GM12878 (cell line): ENCODE measurements around the gene SECTM1. TPM values are rescaled to one million over a fixed set of nuclear protein-coding genes. Genes with fewer than 3 reads are reported as not detected.

Source experiments
- BCL3 ChIP-seq: IDR thresholded peaks from 2 replicates; pipeline ENCODE4 v1.6.1; 2011; ENCODE audit warnings: borderline replicate concordance, low read depth, mild to moderate bottlenecking, moderate library complexity, low read length; ENCODE audit not compliant: insufficient read depth, poor library complexity, severe bottlenecking
- CTCF ChIP-seq, 3 experiments: IDR thresholded peaks in 2 of 3; conservative IDR thresholded peaks in 1 of 3; 2 replicates each; pipeline ENCODE4 v1.5.1; 2011; ENCODE audit warnings: low read depth in 3 of 3, low read length in 3 of 3, mild to moderate bottlenecking in 3 of 3, control low read depth in 2 of 3, moderate library complexity in 2 of 3, inconsistent platforms in 1 of 3, mixed read lengths in 1 of 3; ENCODE audit not compliant: control insufficient read depth in 2 of 3, insufficient read depth in 1 of 3; ENCODE audit errors: extremely low read depth in 1 of 3
- EGR1 ChIP-seq, 2 experiments: IDR thresholded peaks; 1 replicate in 1 of 2; 2 replicates in 1 of 2; pipeline ENCODE4 v1.6.1; 2011 to 2012; ENCODE audit warnings: low read depth in 2 of 2, low read length in 2 of 2, borderline replicate concordance in 1 of 2, mild to moderate bottlenecking in 1 of 2, moderate library complexity in 1 of 2
- ESRRA ChIP-seq: IDR thresholded peaks from 2 replicates; pipeline ENCODE4 v1.6.1; 2012; ENCODE audit warnings: mild to moderate bottlenecking, low read length, improper control_type of control experiment
- FOXK2 ChIP-seq: fragments of 450-650 bp; IDR thresholded peaks from 2 replicates; pipeline ENCODE4 v1.6.1; 2017; ENCODE audit warnings: mild to moderate bottlenecking, moderate library complexity
- MTA3 ChIP-seq: IDR thresholded peaks from 2 replicates; pipeline ENCODE4 v1.6.1; 2012; ENCODE audit warnings: low read length, inconsistent platforms, borderline replicate concordance
- NFXL1 ChIP-seq: fragments of 450-650 bp; IDR thresholded peaks from 2 replicates; pipeline ENCODE4 v1.6.1; 2017; ENCODE audit warnings: antibody characterized with exemption, mild to moderate bottlenecking, borderline replicate concordance
- NR2C1 ChIP-seq: fragments of 450-650 bp; IDR thresholded peaks from 2 replicates; pipeline ENCODE4 v1.6.1; 2017; ENCODE audit warnings: antibody characterized with exemption, mild to moderate bottlenecking, moderate library complexity
- PAX5 ChIP-seq: IDR thresholded peaks from 2 replicates; pipeline ENCODE4 v1.6.1; 2011; ENCODE audit warnings: low read depth, low read length, borderline replicate concordance
- RAD21 ChIP-seq: IDR thresholded peaks from 2 replicates; pipeline ENCODE4 v1.6.1; 2011; ENCODE audit warnings: mild to moderate bottlenecking, low read depth, low read length, moderate library complexity; ENCODE audit not compliant: insufficient read depth
- RCOR1 ChIP-seq: conservative IDR thresholded peaks from 2 replicates; pipeline ENCODE4 v1.6.1; 2012; ENCODE audit warnings: low read depth, low read length, improper control_type of control experiment
- SMAD5 ChIP-seq: IDR thresholded peaks from 2 replicates; pipeline ENCODE4 v1.6.1; 2016; ENCODE audit warnings: antibody characterized with exemption, low read depth
- SP1 ChIP-seq: IDR thresholded peaks from one replicate; pipeline ENCODE4 v1.6.1; 2011; ENCODE audit warnings: low read depth, low read length
- SREBF1 ChIP-seq: IDR thresholded peaks from 2 replicates; pipeline ENCODE4 v1.6.1; 2012; ENCODE audit warnings: mild to moderate bottlenecking, low read length
- TCF3 ChIP-seq: IDR thresholded peaks from 2 replicates; pipeline ENCODE4 v1.6.1; 2012; ENCODE audit warnings: low read depth, mild to moderate bottlenecking, low read length, borderline replicate concordance; ENCODE audit not compliant: insufficient read depth
- polyA plus RNA-seq, 11 experiments: library from polyadenylated mRNA; depleted of rRNA in 4 of 11; unstranded in 6 of 11; stranded (reverse) in 5 of 11; fragments of >200 nt; fragmentation: Nextera tagmentation in 4 of 11; fragmentation: Illumina TruSeq in 1 of 11; extraction: Ambion mirVana in 4 of 11; extraction: Trizol in 1 of 11; gene quantifications; 1 replicate in 1 of 11; 2 replicates in 10 of 11; pipeline versions ENCODE4 v1.2.1 to v1.2.3, GENCODE V29; 2011 to 2016; ENCODE audit warnings: inconsistent platforms in 2 of 11, missing spikeins in 2 of 11, low read depth in 1 of 11
- total RNA-seq, 4 experiments: library from RNA; depleted of rRNA in 3 of 4; stranded (reverse); fragments of >200 nt in 3 of 4; fragmentation: Illumina TruSeq in 1 of 4; extraction: Trizol in 1 of 4; gene quantifications; 2 replicates each; pipeline versions ENCODE4 v1.2.1 to v1.2.3, GENCODE V29; 2013 to 2021
- TF ChIP-seq, protein P1 (sequence below): fragments of 450-650 bp; IDR thresholded peaks from 2 replicates; pipeline ENCODE4 v1.6.1; 2014; ENCODE audit warnings: mild to moderate bottlenecking
- TF ChIP-seq, protein P2 (sequence below): IDR thresholded peaks from 2 replicates; pipeline ENCODE4 v1.6.1; 2012; ENCODE audit warnings: low read depth, low read length, improper control_type of control experiment
- TF ChIP-seq, protein P3 (sequence below): fragments of 450-650 bp; IDR thresholded peaks from 2 replicates; pipeline ENCODE4 v1.6.1; 2017; ENCODE audit warnings: low read depth, mild to moderate bottlenecking, moderate library complexity
- TF ChIP-seq, protein P4 (sequence below): fragments of 450-650 bp; IDR thresholded peaks from 2 replicates; pipeline ENCODE4 v1.6.1; 2017; ENCODE audit warnings: borderline replicate concordance

Gene SECTM1
- total and polyA plus RNA-seq, 10 of the 15 experiments (the other 5 are each of a cell fraction or from before 2014, with no cell fraction given): 0.10 to 0.13 (median 0.12) TPM; not detected in 7

GRCh38 chr17:82292251-82293154 is 41.1 kb downstream of the SECTM1 start (continued):
- TF ChIP-seq, protein P1, sequence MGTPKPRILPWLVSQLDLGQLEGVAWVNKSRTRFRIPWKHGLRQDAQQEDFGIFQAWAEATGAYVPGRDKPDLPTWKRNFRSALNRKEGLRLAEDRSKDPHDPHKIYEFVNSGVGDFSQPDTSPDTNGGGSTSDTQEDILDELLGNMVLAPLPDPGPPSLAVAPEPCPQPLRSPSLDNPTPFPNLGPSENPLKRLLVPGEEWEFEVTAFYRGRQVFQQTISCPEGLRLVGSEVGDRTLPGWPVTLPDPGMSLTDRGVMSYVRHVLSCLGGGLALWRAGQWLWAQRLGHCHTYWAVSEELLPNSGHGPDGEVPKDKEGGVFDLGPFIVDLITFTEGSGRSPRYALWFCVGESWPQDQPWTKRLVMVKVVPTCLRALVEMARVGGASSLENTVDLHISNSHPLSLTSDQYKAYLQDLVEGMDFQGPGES: peak; percentile 74; the same call in 1 of the 2 replicates
- TF ChIP-seq TCF3: peak; percentile 15; the same call in 1 of the 2 replicates
- TF ChIP-seq EGR1 (IDR thresholded peaks at IDR 0.05; ENCODE audit: borderline replicate concordance in 1 of 2, low read depth in 2 of 2, low read length in 2 of 2): peak in 1 of 2 experiments; percentile 41; a peak in 1 of 3 replicates
- TF ChIP-seq, protein P2, sequence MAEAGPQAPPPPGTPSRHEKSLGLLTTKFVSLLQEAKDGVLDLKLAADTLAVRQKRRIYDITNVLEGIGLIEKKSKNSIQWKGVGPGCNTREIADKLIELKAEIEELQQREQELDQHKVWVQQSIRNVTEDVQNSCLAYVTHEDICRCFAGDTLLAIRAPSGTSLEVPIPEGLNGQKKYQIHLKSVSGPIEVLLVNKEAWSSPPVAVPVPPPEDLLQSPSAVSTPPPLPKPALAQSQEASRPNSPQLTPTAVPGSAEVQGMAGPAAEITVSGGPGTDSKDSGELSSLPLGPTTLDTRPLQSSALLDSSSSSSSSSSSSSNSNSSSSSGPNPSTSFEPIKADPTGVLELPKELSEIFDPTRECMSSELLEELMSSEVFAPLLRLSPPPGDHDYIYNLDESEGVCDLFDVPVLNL: no peak
- TF ChIP-seq MTA3: no peak
- TF ChIP-seq RCOR1: no peak
- no peak for TF ChIP-seq ESRRA
- TF ChIP-seq, protein P3, sequence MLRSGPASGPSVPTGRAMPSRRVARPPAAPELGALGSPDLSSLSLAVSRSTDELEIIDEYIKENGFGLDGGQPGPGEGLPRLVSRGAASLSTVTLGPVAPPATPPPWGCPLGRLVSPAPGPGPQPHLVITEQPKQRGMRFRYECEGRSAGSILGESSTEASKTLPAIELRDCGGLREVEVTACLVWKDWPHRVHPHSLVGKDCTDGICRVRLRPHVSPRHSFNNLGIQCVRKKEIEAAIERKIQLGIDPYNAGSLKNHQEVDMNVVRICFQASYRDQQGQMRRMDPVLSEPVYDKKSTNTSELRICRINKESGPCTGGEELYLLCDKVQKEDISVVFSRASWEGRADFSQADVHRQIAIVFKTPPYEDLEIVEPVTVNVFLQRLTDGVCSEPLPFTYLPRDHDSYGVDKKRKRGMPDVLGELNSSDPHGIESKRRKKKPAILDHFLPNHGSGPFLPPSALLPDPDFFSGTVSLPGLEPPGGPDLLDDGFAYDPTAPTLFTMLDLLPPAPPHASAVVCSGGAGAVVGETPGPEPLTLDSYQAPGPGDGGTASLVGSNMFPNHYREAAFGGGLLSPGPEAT: peak; percentile 22; the same call in 1 of the 2 replicates
- TF ChIP-seq NR2C1: no peak
- TF ChIP-seq, protein P4, sequence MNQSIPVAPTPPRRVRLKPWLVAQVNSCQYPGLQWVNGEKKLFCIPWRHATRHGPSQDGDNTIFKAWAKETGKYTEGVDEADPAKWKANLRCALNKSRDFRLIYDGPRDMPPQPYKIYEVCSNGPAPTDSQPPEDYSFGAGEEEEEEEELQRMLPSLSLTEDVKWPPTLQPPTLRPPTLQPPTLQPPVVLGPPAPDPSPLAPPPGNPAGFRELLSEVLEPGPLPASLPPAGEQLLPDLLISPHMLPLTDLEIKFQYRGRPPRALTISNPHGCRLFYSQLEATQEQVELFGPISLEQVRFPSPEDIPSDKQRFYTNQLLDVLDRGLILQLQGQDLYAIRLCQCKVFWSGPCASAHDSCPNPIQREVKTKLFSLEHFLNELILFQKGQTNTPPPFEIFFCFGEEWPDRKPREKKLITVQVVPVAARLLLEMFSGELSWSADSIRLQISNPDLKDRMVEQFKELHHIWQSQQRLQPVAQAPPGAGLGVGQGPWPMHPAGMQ: no peak
- 0 out of 2 replicates have a peak, but pooled peaks have one; percentile 9 for TF ChIP-seq FOXK2
- no peak for TF ChIP-seq PAX5
- peak; percentile 85 for TF ChIP-seq SMAD5
- no peak for TF ChIP-seq RAD21
- no peak for TF ChIP-seq BCL3
- TF ChIP-seq CTCF (IDR thresholded peaks at IDR 0.05 in 2 of 3, conservative IDR thresholded peaks at IDR 0.05 in 1 of 3; ENCODE audit: control insufficient read depth in 2 of 3, extremely low read depth in 1 of 3, insufficient read depth in 1 of 3, low read depth in 3 of 3, low read length in 3 of 3): no peak
- TF ChIP-seq NFXL1: no peak
- no peak for TF ChIP-seq SREBF1
- TF ChIP-seq SP1: peak; percentile 86
